ENCODE measurements around the gene LCA5. TPM values are rescaled to one million over a fixed set of nuclear protein-coding genes. Genes with fewer than 3 reads are reported as not detected.
"Not testable (repeated sequence)": the region's sequence is repeated elsewhere in the genome, so short reads cannot be mapped to it uniquely, and the experiment has no call there.

Gene LCA5
- total RNA-seq, 1 experiment from 2014 or later: 0.73 TPM

GRCh38 chr6:79446006-79446405 is 91.2 kb downstream of the LCA5 start:
- H3K9ac ChIP-seq (ENCODE audit: low read length): no peak overlapping the region
- H3K4me1 ChIP-seq (ENCODE audit: insufficient read depth, low read length): 0 out of 2 replicates have a peak, but pooled peaks cover 3% of the 10 kb centered on the region
- H3K4me2 ChIP-seq (ENCODE audit: low read length): no peak overlapping the region
- CTCF ChIA-PET: no interaction called here
- H3K27ac ChIP-seq (ENCODE audit: low read length): no peak overlapping the region
- no peaks in the 10 kb centered on the region for H3K27me3 ChIP-seq (ENCODE audit: low read length)
- no peaks in the 10 kb centered on the region for H3K9me3 ChIP-seq (ENCODE audit: low read length)
- intact Hi-C loops (cut with micrococcal nuclease): no loop called here
- H3F3A ChIP-seq (ENCODE audit: low read length, unreplicated experiment): no peaks in the 10 kb centered on the region
- no peaks in the 10 kb centered on the region for H4K20me1 ChIP-seq (ENCODE audit: low read length)
- H3K9me2 ChIP-seq (replicated peaks; ENCODE audit: low read length): no peaks in the 10 kb centered on the region
- no peak for TF ChIP-seq EZH2phosphoT487 (IDR thresholded peaks at IDR 0.05; ENCODE audit: borderline replicate concordance, low read length)
- no peak for TF ChIP-seq CTCF (conservative IDR thresholded peaks at IDR 0.05; ENCODE audit: low read depth, low read length)
- no peak for TF ChIP-seq EZH2 (IDR thresholded peaks at IDR 0.05; ENCODE audit: low read length, unreplicated experiment)
- no peaks in the 10 kb centered on the region for H3K79me2 ChIP-seq (ENCODE audit: low read length)
- no peak overlapping the region for H3K4me3 ChIP-seq (ENCODE audit: low read length)
- POLR2A ChIA-PET (ENCODE audit: unreplicated experiment): no interaction called here
- DNase-seq (no peak), ATAC-seq (no peak)
- H3K36me3 ChIP-seq (ENCODE audit: low read depth, low read length): no peaks in the 10 kb centered on the region
- no TSS peak for BruUV-seq (replicated peaks)
- H2AFZ ChIP-seq (ENCODE audit: low read length): no peak overlapping the region

- DNase-seq; ATAC-seq; POLR2A ChIA-PET (ENCODE audit: unreplicated experiment): not testable (repeated sequence)
Measured at GRCh38 chr6:79443876-79444275, 93.4 kb downstream of the LCA5 start.

GRCh38 chr6:79441192-79441591 is 96.0 kb downstream of the LCA5 start:
- ChIA-PET CTCF (no interaction called here), POLR2A (ENCODE audit: unreplicated experiment) (interaction anchor here (0.6 kb wide), 2 partner anchors 222 to 387 kb away, joined by 6 to 8 read pairs; no protein-coding TSS in a partner anchor)
- Histone ChIP-seq H3F3A (ENCODE audit: low read length, unreplicated experiment) (no peaks in the 10 kb centered on the region), H3K36me3 (ENCODE audit: low read depth, low read length) (no peaks in the 10 kb centered on the region), H3K4me2 (ENCODE audit: low read length) (no peak overlapping the region), H3K79me2 (ENCODE audit: low read length) (no peaks in the 10 kb centered on the region), H3K9me2 (replicated peaks; ENCODE audit: low read length) (no peaks in the 10 kb centered on the region), H3K9me3 (ENCODE audit: low read length) (no peaks in the 10 kb centered on the region), H3K4me1 (ENCODE audit: insufficient read depth, low read length) (0 out of 2 replicates have a peak, but pooled peaks cover 1% of the 10 kb centered on the region), H3K4me3 (ENCODE audit: low read length) (no peak overlapping the region), H4K20me1 (ENCODE audit: low read length) (no peaks in the 10 kb centered on the region), H3K9ac (ENCODE audit: low read length) (no peak overlapping the region), H2AFZ (ENCODE audit: low read length) (no peak overlapping the region), H3K27me3 (ENCODE audit: low read length) (no peaks in the 10 kb centered on the region), H3K27ac (ENCODE audit: low read length) (no peak overlapping the region)
- intact Hi-C loops (cut with micrococcal nuclease): no loop called here
- no TSS peak for BruUV-seq (replicated peaks)
- DNase-seq (peak; percentile 9), ATAC-seq (peak; percentile 31; the same call in 1 of the 2 replicates)
- no peak for TF ChIP-seq EZH2 (IDR thresholded peaks at IDR 0.05; ENCODE audit: low read length, unreplicated experiment)
- no peak for TF ChIP-seq CTCF (conservative IDR thresholded peaks at IDR 0.05; ENCODE audit: low read depth, low read length)
- no peak for TF ChIP-seq EZH2phosphoT487 (IDR thresholded peaks at IDR 0.05; ENCODE audit: borderline replicate concordance, low read length)

More at GRCh38 chr6:79443876-79444275, 93.4 kb downstream of the LCA5 start:
- H3K4me3 ChIP-seq (ENCODE audit: low read length); H3K27ac ChIP-seq (ENCODE audit: low read length); H3K4me1 ChIP-seq (ENCODE audit: insufficient read depth, low read length); H3K4me2 ChIP-seq (ENCODE audit: low read length); H3K9me3 ChIP-seq (ENCODE audit: low read length); H3K9ac ChIP-seq (ENCODE audit: low read length); H3K36me3 ChIP-seq (ENCODE audit: low read depth, low read length); intact Hi-C loops (cut with micrococcal nuclease); H2AFZ ChIP-seq (ENCODE audit: low read length); H3K79me2 ChIP-seq (ENCODE audit: low read length); CTCF ChIA-PET; H3K9me2 ChIP-seq (replicated peaks; ENCODE audit: low read length); H3K27me3 ChIP-seq (ENCODE audit: low read length); H4K20me1 ChIP-seq (ENCODE audit: low read length); H3F3A ChIP-seq (ENCODE audit: low read length, unreplicated experiment); BruUV-seq (replicated peaks): not testable (repeated sequence)
